Neural progenitor cell (in vitro differentiated cells): ENCODE results near the gene APEH. TPM values are rescaled to one million over a fixed set of nuclear protein-coding genes. Genes with fewer than 3 reads are reported as not detected.
"Not testable (repeated sequence)": the region's sequence is repeated elsewhere in the genome, so short reads cannot be mapped to it uniquely, and the experiment has no call there.

Experiments
- DNase-seq: peaks from one replicate; pipeline ENCODE4 v3.0.0-alpha.2; 2016; ENCODE audit warnings: low spot score
- H2AFZ ChIP-seq: fragments of 200-600 bp; sonication (generic); replicated peaks from 2 replicates; pipeline ENCODE4 v1.6.1; 2016; ENCODE audit warnings: antibody characterized with exemption
- H3F3A ChIP-seq: fragments of 200-600 bp; sonication (generic); 2 replicates; pipeline ENCODE4 v1.6.1; 2016; ENCODE audit warnings: antibody characterized with exemption, low read depth
- H3K27ac ChIP-seq: fragments of 200-600 bp; sonication (generic); 2 replicates; pipeline ENCODE4 v1.5.1; 2016; ENCODE audit warnings: mild to moderate bottlenecking
- H3K27me3 ChIP-seq: fragments of 200-600 bp; sonication (generic); 2 replicates; pipeline ENCODE4 v1.6.1; 2016; ENCODE audit warnings: mild to moderate bottlenecking, moderate library complexity
- H3K36me3 ChIP-seq: fragments of 200-600 bp; sonication (generic); 2 replicates; pipeline ENCODE4 v1.5.1; 2016
- H3K4me1 ChIP-seq: fragments of 200-600 bp; sonication (generic); 2 replicates; pipeline ENCODE4 v1.6.1; 2016; ENCODE audit warnings: mixed run types
- H3K4me2 ChIP-seq: fragments of 200-600 bp; sonication (generic); 2 replicates; pipeline ENCODE4 v1.6.1; 2016
- H3K4me3 ChIP-seq: fragments of 200-600 bp; sonication (generic); 2 replicates; pipeline ENCODE4 v1.5.1; 2016
- H3K79me2 ChIP-seq: fragments of 200-600 bp; sonication (generic); 2 replicates; pipeline ENCODE4 v1.6.1; 2016; ENCODE audit warnings: low read depth
- H3K9ac ChIP-seq: fragments of 200-600 bp; sonication (generic); 2 replicates; pipeline ENCODE4 v1.6.1; 2016
- H3K9me3 ChIP-seq: fragments of 200-600 bp; sonication (generic); 2 replicates; pipeline ENCODE4 v1.5.1; 2016; ENCODE audit warnings: low read depth
- H4K20me1 ChIP-seq: fragments of 200-600 bp; sonication (generic); 2 replicates; pipeline ENCODE4 v1.6.1; 2016; ENCODE audit warnings: low read depth
- H3K27ac Mint-ChIP-seq: 3 replicates; pipeline ENCODE4 v1.8.0; 2021; ENCODE audit warnings: mixed read lengths
- H3K27me3 Mint-ChIP-seq: 2 replicates; pipeline ENCODE4 v1.8.0; 2022; ENCODE audit warnings: low read depth, mild to moderate bottlenecking, inconsistent platforms, moderate library complexity, mixed read lengths; ENCODE audit not compliant: insufficient read depth
- H3K36me3 Mint-ChIP-seq: 3 replicates; pipeline ENCODE4 v1.8.0; 2021; ENCODE audit warnings: mixed read lengths
- H3K4me1 Mint-ChIP-seq: 3 replicates; pipeline ENCODE4 v1.8.0; 2021; ENCODE audit warnings: mixed read lengths
- H3K4me3 Mint-ChIP-seq: 3 replicates; pipeline ENCODE4 v1.8.0; 2021; ENCODE audit warnings: mild to moderate bottlenecking, moderate library complexity, mixed read lengths
- H3K9me3 Mint-ChIP-seq: 3 replicates; pipeline ENCODE4 v1.8.0; 2020; ENCODE audit warnings: mixed read lengths
- CTCF ChIP-seq: fragments of 200-600 bp; sonication (generic); IDR thresholded peaks from 2 replicates; pipeline ENCODE4 v1.5.1; 2017; ENCODE audit warnings: antibody characterized with exemption, mild to moderate bottlenecking
- total RNA-seq: library from RNA; depleted of rRNA; stranded (reverse); fragments of >200 nt; gene quantifications from 2 replicates; pipeline ENCODE4 v1.2.3, GENCODE V29; 2015; ENCODE audit warnings: low replicate concordance

APEH gene
- total RNA-seq, 1 donor from 2014 or later: 132 TPM

- H3K36me3 ChIP-seq, H3K27me3 Mint-ChIP-seq, H3K4me1 ChIP-seq, H3K27ac ChIP-seq, H3K9me3 ChIP-seq, H3K27ac Mint-ChIP-seq, H3K36me3 Mint-ChIP-seq, H3K9ac ChIP-seq, H4K20me1 ChIP-seq, H3K9me3 Mint-ChIP-seq: not testable (repeated sequence)
- Mint-ChIP-seq H3K4me1 (peaks cover 20% of the 10 kb centered on the region), H3K4me3 (peak overlapping the region; percentile 71)
- peak; percentile 69 for DNase-seq
- peak overlapping the region; percentile 68 for H3K4me2 ChIP-seq
- TF ChIP-seq CTCF: peak; percentile 8
- H3F3A ChIP-seq: peaks cover 19% of the 10 kb centered on the region
- H2AFZ ChIP-seq: peak overlapping the region; percentile 27
- peaks cover 19% of the 10 kb centered on the region for H3K27me3 ChIP-seq
- H3K4me3 ChIP-seq: peak overlapping the region; percentile 41
- H3K79me2 ChIP-seq: peaks cover 13% of the 10 kb centered on the region
Measured at GRCh38 chr3:49686346-49686745, 12.2 kb downstream of the APEH start.

GRCh38 chr3:49686769-49687423 is 12.7 kb downstream of the APEH start:
- peaks cover 20% of the 10 kb centered on the region for H3K4me1 Mint-ChIP-seq
- peak overlapping the region; percentile 68 for H3K4me2 ChIP-seq
- not testable (repeated sequence) for H3K9ac ChIP-seq, H3K27ac Mint-ChIP-seq, H3K27ac ChIP-seq, H3K9me3 Mint-ChIP-seq, H3K27me3 Mint-ChIP-seq, H4K20me1 ChIP-seq, H3K36me3 Mint-ChIP-seq, H3K36me3 ChIP-seq, H3K9me3 ChIP-seq, H3K4me1 ChIP-seq
- H3K4me3 ChIP-seq: peak overlapping the region; percentile 41
- peak overlapping the region; percentile 71 for H3K4me3 Mint-ChIP-seq
- H2AFZ ChIP-seq: peak overlapping the region; percentile 27
- H3F3A ChIP-seq: peaks cover 19% of the 10 kb centered on the region
- peaks cover 19% of the 10 kb centered on the region for H3K27me3 ChIP-seq
- DNase-seq: peak; percentile 79
- H3K79me2 ChIP-seq: peaks cover 13% of the 10 kb centered on the region

- not testable (repeated sequence) for H3K27me3 Mint-ChIP-seq, H3K9me3 ChIP-seq, H3K36me3 Mint-ChIP-seq, H3K27ac ChIP-seq, H4K20me1 ChIP-seq, H3K4me1 ChIP-seq, H3K9me3 Mint-ChIP-seq, H3K9ac ChIP-seq, H2AFZ ChIP-seq, H3K36me3 ChIP-seq, DNase-seq, H3K27ac Mint-ChIP-seq
- peaks cover 19% of the 10 kb centered on the region for H3F3A ChIP-seq
- H3K27me3 ChIP-seq: peaks cover 19% of the 10 kb centered on the region
- H3K4me3 ChIP-seq: peak overlapping the region; percentile 41
- peaks cover 14% of the 10 kb centered on the region for H3K79me2 ChIP-seq
- Mint-ChIP-seq H3K4me1 (peaks cover 20% of the 10 kb centered on the region), H3K4me3 (peak overlapping the region; percentile 71)
- peak overlapping the region; percentile 68 for H3K4me2 ChIP-seq
Measured at GRCh38 chr3:49687424-49687795, 13.3 kb downstream of the APEH start.

- not testable (repeated sequence) for DNase-seq, H3K9me3 ChIP-seq, H3K36me3 Mint-ChIP-seq, H3K27me3 Mint-ChIP-seq, H4K20me1 ChIP-seq, H3K27ac ChIP-seq, H3K36me3 ChIP-seq, H3K9me3 Mint-ChIP-seq, H3K4me1 ChIP-seq, H3K27ac Mint-ChIP-seq
- Histone ChIP-seq H3F3A (peaks cover 19% of the 10 kb centered on the region), H3K4me2 (peak overlapping the region; percentile 91), H3K27me3 (peaks cover 19% of the 10 kb centered on the region), H2AFZ (peak overlapping the region; percentile 75), H3K79me2 (peaks cover 18% of the 10 kb centered on the region), H3K9ac (peak overlapping the region; percentile 59), H3K4me3 (peak overlapping the region; percentile 73)
- Mint-ChIP-seq H3K4me1 (peaks cover 20% of the 10 kb centered on the region), H3K4me3 (peak overlapping the region; percentile 95)
Measured at GRCh38 chr3:49688338-49689045, 14.3 kb downstream of the APEH start.
